ENCODE measurements around the gene ARID4B.
A peak's percentile ranks its signal among the peaks of the same experiment; 100 is the strongest.
"Not testable (repeated sequence)": the region's sequence is repeated elsewhere in the genome, so short reads cannot be mapped to it uniquely, and the experiment has no call there.

Gene ARID4B

GRCh38 chr1:235214962-235215361 lies 113.0 kb downstream of the ARID4B start:
- DNase-seq, result not testable (repeated sequence)

DNA sequence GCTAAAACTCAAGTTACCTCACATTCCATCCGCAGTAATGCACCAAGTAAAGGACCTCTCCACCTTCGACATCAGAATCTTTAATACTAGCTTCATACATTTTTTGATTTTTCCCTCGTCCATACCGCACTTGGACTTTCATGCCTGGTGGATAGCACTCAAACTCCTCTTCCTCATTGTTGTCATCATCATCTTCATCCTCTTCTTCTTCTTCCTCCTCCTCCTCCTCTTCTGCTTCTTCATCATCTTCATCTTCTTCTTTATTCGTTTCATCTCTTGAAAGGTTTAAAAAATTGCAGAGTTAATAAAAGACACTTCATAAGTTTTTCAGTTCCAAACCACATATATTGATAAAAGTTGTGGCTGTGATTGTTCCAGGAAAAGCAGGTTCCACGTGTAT lies 114.2 kb downstream of the ARID4B start:
- no peak for DNase-seq

DNA sequence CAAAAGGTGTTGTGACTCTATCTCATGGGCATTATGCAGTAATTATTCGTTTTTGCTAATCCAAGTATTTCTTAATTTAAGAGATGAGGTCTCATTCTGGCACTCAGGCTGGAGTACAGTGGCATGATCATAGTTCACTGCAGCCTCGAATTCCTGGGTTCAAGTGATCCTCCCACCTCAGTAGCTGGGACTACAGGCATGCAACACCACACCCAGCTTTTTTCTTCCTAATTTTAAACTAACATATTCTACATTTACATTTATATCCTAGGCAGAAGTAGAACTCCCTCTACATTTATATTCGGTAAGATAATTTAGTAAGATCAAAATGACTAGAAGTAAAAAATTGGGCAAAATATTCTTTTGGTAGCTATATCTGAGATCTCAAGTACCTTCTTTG lies 116.5 kb downstream of the ARID4B start:
- DNase-seq, result no peak

GRCh38 chr1:235207209-235207565 lies 120.8 kb downstream of the ARID4B start:
- no peak for DNase-seq

DNA sequence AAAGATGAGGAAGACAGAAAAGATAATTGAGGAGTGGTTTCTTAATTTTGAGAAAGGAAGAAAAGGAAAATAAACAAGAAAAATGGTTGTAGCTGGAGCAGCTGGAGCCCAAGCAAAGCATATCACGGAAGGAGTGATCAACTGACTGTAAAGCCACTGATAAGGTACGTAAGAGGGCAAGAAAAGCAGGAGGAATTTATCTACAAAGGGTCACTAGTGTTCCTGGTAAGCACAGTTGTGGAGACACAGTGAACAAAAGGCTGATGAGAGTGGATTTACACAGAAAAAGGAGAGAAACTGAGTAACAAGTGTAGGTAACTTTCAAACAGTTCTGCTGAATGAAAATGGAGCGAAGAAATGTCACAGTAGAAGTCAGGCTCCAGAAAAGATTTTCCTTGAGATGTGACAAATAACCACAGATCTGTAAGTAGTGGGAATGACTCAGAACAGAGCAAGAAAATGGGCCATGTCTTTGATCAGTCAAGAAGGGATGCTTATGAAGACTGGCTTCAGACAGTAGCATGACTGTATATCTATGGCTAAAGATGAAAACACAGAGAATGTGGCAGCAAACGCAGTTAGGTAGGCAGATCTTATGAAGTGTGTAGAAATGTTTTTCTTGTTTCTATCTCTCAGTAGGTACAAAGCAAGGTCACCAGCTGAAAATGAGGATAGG lies 121.3 kb downstream of the ARID4B start:
- DNase-seq, result no peak

DNA sequence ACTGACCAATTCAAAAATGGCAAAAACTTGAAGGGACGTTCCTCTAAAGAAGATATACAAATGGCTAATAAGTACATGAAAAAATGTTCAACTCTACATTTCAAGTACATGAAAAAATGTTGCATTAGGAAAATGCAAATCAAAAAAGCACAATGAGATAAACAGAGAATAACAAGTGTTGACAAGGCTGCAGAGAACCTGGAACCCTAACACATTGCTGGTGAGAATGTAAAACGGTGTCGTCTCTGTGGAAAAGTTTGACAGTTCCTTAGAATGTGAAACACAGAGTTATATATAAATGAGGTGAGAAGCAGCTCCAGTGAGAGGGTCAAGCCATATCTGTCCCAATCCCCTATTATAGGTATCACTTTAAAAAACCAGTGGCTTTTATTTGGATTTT lies 122.3 kb downstream of the ARID4B start:
- DNase-seq, result no peak

DNA sequence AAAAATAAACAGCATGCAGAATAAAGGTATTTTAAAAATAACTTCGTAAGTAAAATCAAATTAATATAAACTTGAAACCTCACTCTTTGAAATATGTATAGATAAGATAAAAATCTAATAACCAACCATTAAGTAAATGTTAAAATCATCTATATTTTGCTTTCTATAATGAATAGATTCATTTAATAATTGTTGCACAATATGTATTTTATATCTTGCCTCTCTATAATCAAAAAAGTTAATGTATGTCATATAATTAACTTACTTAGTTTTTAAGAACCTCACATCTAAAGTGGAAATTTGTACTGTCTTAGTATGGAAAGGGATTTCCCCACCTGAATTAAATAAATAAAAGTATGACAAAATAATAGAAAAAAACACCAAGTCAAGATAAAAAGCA lies 124.6 kb downstream of the ARID4B start:
- no peak for DNase-seq

GRCh38 chr1:235202447-235202846 lies 125.5 kb downstream of the ARID4B start:
- DNase-seq, result not testable (repeated sequence)

GRCh38 chr1:235199441-235199840 lies 128.5 kb downstream of the ARID4B start:
- no peak for DNase-seq

GRCh38 chr1:235190431-235190830 lies 137.5 kb downstream of the ARID4B start:
- no peak for DNase-seq

DNA sequence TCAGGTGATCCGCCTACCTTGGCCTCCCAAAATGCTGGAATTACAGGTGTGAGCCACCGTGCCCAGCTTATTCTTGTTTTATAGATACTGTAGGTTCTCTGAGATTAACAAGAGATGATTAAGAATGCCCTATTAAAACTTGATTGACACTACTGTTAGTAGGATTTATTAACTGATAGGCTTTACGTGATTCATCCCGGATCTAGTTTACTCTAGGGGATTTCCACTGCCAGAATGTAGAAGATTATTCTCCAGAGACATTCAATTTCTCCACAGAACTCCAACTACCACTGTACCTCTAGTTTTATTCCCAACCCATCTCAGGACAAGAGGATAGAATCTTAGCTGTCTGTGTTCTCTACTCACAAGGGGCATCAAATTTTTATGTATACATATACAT lies 140.7 kb downstream of the ARID4B start:
- no peak for DNase-seq

GRCh38 chr1:235181561-235182245 lies 146.3 kb downstream of the ARID4B start:
- DNase-seq, result no peak

DNA sequence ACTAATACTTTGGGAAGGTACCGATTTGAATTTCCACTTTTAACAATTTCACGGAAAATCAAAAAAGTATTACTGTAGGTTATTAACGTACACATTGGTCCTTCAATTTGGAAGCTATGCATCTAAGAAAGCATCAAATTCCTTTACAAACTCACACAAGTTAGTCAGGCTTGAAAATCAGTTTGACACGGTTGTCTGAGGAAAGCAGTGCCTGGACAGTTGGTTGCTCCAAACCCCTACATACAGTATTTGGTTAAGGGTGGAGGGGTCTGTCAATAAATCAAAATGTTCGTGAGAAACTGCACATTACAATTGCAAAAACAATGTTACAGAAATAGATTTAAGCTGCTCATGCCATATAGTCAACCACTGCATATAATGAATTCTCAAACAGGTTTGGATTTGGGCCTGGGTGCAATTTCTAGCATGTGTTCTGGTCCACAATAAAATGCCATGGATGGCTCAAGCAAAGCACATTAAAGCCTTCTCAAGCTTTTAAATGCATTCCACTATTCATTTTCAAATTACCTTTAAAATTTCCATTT lies 147.0 kb downstream of the ARID4B start:
- no peak for DNase-seq

GRCh38 chr1:235176486-235176885 lies 151.5 kb downstream of the ARID4B start:
- no peak for DNase-seq

DNA sequence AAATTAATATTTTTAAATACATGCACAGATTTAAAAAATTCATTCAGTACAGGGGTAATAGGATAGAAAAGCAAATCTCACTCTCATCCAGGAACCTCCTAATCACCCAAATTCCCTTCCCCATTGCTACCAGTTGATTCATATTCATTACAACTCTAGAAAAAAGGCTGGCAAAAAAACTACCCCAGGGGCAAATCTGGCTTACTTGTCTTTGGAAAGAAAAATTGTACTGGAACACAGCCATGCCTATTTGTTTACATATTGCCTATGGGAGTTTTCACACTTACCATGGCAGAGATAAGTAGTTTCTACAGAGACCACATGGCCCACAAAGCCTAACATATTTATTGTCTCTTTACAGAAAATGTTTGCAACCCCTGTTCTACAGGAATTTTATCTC lies 158.0 kb downstream of the ARID4B start:
- no peak for DNase-seq

- DNase-seq, result no peak
Observed at GRCh38 chr1:235168375-235168774, 159.6 kb downstream of the ARID4B start.

DNA sequence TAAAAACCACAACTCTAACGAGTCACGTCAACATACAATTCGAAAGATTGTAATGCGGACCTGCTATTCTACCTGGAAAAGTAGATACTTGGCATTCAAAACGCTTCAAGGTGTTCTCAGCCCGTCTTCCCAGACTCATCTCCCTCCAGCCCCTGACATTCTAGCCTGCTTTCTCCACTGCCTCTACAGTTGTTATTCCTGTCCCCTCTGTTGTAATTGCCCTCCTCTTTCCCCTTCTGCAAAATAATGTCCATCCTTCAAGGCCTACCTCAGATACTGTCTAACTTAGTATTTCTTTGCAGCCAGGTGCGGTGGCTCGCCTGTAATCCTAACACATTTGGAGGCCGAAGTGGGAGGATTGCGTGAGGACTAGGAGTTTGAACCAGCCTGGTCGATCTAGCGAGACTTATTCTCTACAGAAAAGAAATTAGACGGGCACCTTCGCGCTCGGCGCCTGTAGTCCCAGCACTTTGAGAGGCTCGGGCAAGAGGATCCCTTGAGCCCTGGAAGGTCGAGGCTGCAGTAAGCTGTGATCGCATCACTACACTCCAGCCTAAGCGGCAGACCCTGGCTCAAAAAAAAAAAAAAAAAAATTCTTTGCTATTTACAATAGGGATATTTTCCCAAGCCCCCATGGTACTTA lies 166.2 kb downstream of the ARID4B start:
- DNase-seq, result no peak

DNA sequence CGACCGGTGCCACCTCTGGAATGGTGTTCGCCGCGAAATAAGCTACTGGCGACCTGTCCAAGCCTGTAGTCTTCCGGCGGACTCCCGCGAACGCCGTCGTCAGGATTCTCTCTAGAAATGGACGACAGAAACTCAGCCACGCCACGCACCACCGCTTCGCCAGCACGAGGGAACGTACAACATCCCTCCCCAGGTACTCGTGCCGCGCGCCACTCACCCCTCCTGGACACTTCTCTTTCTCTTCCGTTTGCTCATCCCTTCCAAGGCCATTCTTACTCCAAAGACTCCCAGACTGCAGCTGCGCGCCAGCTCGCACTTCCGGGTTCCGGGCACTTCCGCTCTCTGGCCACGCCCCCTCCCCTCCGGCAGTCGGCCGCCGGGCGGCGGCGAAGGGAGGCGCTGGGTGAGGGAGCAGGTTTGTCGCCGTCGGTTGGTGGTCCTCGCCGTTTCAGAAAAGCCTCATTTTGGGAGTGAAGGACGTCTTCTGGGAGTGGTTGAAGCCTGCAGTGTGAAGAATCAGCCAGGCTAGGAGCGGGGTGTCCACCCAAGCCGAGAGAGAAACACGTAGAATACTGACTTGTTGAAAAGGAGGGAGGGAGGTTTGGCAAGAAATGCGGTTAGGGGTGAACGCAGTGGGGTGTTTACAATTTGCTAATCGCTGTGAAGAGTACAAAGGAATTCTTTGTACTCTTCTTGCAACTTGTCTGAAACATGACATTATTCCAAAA lies 166.9 kb downstream of the ARID4B start, which contains the start of gene RBM34:
Gene RBM34 (minus strand): TSS at position 294 of the 728 bp plus-strand sequence. CDS start 24 bp downstream, at position 270.
- DNase-seq, result peak; percentile 54

DNA sequence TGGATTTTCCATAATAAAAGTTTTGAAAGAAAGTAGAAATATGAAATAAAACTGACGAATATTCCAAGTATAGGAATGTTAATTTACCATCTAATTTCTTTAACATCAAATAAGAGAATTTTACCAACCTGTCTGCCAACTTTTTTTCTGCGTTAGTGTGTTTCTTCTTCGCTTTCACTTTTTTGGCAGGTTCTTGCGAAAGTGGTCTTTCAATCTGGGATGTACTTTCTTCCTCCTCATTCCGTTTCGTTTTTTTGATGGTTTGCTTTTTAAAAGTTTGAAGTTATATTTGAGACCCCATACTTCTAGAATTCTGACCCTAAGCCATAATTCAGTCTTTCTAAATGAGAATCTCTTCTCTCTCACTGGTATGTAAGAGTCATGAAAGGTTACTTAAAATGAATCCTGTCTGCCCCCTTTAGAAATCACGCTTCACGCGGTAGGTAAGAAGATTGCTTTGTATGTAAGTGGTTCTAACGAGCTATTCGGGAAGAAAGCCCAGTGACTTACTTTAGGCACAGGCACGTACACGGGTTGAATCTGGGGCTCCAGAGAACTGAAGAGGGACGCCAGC lies 167.5 kb downstream of the ARID4B start:
- no peak for DNase-seq

- not testable (repeated sequence) for DNase-seq
Observed at GRCh38 chr1:235159930-235160329, 168.0 kb downstream of the ARID4B start.

DNA sequence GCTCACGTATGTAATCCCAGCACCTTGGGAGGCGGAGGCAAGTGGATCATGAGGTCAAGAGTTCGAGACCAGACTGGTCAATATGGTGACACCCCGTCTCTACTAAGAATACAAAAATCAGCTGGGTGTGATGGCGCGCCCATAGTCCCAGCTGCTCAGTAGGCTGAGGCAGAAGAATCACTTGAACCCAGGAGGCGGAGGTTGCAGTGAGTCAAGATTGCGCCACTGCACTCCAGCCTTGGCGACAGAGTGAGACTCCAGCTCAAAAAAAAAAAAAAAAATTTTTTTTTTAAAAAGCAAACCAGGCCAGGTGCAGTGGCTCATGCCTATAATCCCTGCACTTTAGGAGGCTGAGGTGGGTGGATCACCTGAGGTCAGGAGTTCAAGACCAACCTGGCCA lies 168.7 kb downstream of the ARID4B start:
- not testable (repeated sequence) for DNase-seq

DNA sequence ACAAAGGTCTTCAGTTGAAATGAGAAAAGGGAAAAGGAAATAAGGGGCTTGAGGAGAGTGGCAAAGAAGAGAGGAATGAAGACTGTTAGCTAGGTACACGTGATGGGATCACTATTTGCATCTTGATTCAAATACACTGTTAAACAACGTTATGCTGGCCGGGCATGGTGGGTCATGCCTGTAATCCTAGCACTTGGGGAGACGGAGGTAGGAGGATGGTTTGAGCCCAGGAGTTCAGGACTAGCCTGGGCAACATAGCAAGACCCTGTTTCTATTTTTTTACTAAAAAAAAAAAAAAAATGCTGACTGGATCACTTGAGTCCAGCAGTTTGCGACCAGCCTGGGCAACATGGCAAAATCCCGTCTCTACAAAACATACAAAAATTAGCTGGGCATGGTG lies 169.3 kb downstream of the ARID4B start:
- no peak for DNase-seq

GRCh38 chr1:235157150-235157549 lies 170.8 kb downstream of the ARID4B start:
- DNase-seq, result no peak

Measured in NCI-H1105 (cell line).